BLaER1 treated with 17β-estradiol and CSF1 and Interleukin-3, amounts not matched to agents 10 nM and 100 nM (cell line): ENCODE data around the gene MINDY4B.

Source experiments
- H3K27ac ChIP-seq, 11 experiments: shearing (Covaris generic); formaldehyde crosslinking; 2 replicates each; pipeline ENCODE4 v1.8.1; 2022
- H3K27me3 ChIP-seq, 11 experiments: shearing (Covaris generic); formaldehyde crosslinking; 2 replicates each; pipeline ENCODE4 v1.8.1; 2022
- H3K36me3 ChIP-seq, 11 experiments: shearing (Covaris generic); formaldehyde crosslinking; 2 replicates each; pipeline ENCODE4 v1.8.1; 2022
- H3K4me1 ChIP-seq, 10 experiments: shearing (Covaris generic); formaldehyde crosslinking; 2 replicates each; pipeline ENCODE4 v1.8.1; 2022
- H3K4me2 ChIP-seq, 11 experiments: shearing (Covaris generic); formaldehyde crosslinking; 2 replicates each; pipeline ENCODE4 v1.8.1; 2022
- H3K4me3 ChIP-seq, 10 experiments: shearing (Covaris generic); formaldehyde crosslinking; 2 replicates each; pipeline ENCODE4 v1.8.1; 2022
- H3K9ac ChIP-seq, 11 experiments: shearing (Covaris generic); formaldehyde crosslinking; 2 replicates each; pipeline ENCODE4 v1.8.1; 2022
- H3K9me3 ChIP-seq, 11 experiments: shearing (Covaris generic); formaldehyde crosslinking; replicated peaks in 1 of 11; 2 replicates each; pipeline ENCODE4 v1.8.1; 2022
- H4K20me1 ChIP-seq, 11 experiments: shearing (Covaris generic); formaldehyde crosslinking; 2 replicates each; pipeline ENCODE4 v1.8.1; 2022
- Cebpa-rat ChIP-seq, 11 experiments: shearing (Covaris generic); IDR thresholded peaks; 2 replicates each; pipeline ENCODE4 v1.8.1; 2022

MINDY4B gene

GRCh38 chr3:150906461-150906860, 1.2 kb upstream of the MINDY4B start:
- Histone ChIP-seq H3K9ac (no peak overlapping the region), H3K27ac (no peak overlapping the region), H3K4me2 (no peak overlapping the region), H3K36me3 (no peaks in the 10 kb centered on the region), H3K27me3 (no peaks in the 10 kb centered on the region), H3K4me1 (peaks cover 0 to 4% (median 0%) of the 10 kb centered on the region in 10 experiments; a peak in 2 of 20 replicates), H4K20me1 (no peaks in the 10 kb centered on the region), H3K9me3 (no peaks in the 10 kb centered on the region), H3K4me3 (no peak overlapping the region)
- no peak for TF ChIP-seq Cebpa-rat (IDR thresholded peaks at IDR 0.05)

GRCh38 chr3:150905746-150906145, 507 bp upstream of the MINDY4B start:
- TF ChIP-seq Cebpa-rat (IDR thresholded peaks at IDR 0.05) = no peak
- no peak overlapping the region for H3K4me2 ChIP-seq
- no peaks in the 10 kb centered on the region for H3K9me3 ChIP-seq
- H3K36me3 ChIP-seq = no peaks in the 10 kb centered on the region
- no peaks in the 10 kb centered on the region for H4K20me1 ChIP-seq
- H3K27ac ChIP-seq = no peak overlapping the region
- H3K4me3 ChIP-seq = no peak overlapping the region
- no peaks in the 10 kb centered on the region for H3K4me1 ChIP-seq
- H3K27me3 ChIP-seq = no peaks in the 10 kb centered on the region
- H3K9ac ChIP-seq = no peak overlapping the region

- no peaks in the 10 kb centered on the region for H3K27me3 ChIP-seq
- H3K4me1 ChIP-seq = peaks cover 0 to 16% (median 8%) of the 10 kb centered on the region in 10 experiments; a peak in 16 of 20 replicates
- no peak overlapping the region for H3K4me2 ChIP-seq
- no peak overlapping the region for H3K9ac ChIP-seq
- no peak overlapping the region for H3K27ac ChIP-seq
- no peaks in the 10 kb centered on the region for H4K20me1 ChIP-seq
- no peaks in the 10 kb centered on the region for H3K36me3 ChIP-seq
- TF ChIP-seq Cebpa-rat (IDR thresholded peaks at IDR 0.05) = no peak
- H3K9me3 ChIP-seq = no peaks in the 10 kb centered on the region
- H3K4me3 ChIP-seq = no peak overlapping the region
These were observed 2.3 kb downstream of the MINDY4B start for GRCh38 chr3:150902988-150903387.

DNA sequence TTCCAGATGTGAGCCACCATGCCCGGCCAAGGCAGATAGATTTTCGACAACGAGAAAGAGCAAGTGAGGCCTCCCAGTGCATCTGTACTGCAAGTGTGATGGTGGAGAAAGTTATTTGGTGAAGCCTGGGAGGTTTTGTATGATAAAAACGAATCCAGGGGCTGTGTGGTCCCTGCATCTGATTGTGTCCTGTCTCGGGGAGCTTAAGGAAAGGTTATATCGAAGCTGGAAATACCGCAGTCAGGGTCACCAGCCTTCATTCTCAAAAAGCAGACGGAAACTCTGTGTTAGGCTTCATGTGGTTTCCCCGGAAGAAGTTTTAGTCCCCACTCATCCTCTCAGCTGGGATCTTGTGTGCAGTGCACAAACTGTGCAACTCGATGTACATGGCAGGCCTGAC, 3.4 kb downstream of the MINDY4B start:
- no peaks in the 10 kb centered on the region for H3K27me3 ChIP-seq
- H3K4me3 ChIP-seq = no peak overlapping the region
- no peak overlapping the region for H3K9ac ChIP-seq
- TF ChIP-seq Cebpa-rat (IDR thresholded peaks at IDR 0.05) = no peak
- H3K36me3 ChIP-seq = no peaks in the 10 kb centered on the region
- H3K4me1 ChIP-seq = peaks cover 0 to 16% (median 8%) of the 10 kb centered on the region in 10 experiments; a peak in 16 of 20 replicates
- no peak overlapping the region for H3K27ac ChIP-seq
- no peaks in the 10 kb centered on the region for H3K9me3 ChIP-seq
- no peaks in the 10 kb centered on the region for H4K20me1 ChIP-seq
- H3K4me2 ChIP-seq = no peak overlapping the region

DNA sequence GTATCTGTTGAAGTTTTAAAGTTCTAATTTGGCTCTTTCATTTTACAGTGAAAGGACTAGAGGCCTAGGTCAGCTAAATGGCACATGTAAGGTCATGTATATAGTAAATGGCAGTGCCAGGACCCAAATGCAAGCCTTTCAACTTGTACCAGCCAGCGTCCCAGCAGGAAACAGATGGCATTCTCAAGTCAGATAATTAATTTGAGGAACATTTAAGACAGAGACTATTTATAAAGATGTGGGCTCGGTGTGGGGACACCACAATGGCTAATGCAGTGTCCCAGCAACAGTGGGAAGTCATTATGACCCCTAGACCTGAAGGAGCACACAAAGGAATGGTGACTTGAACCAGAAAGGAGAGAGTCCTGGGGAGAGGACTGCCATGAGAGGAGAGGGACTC, 6.1 kb downstream of the MINDY4B start:
- peak overlapping the region in 3 of 11 experiments; percentile 36 to 57 (median 48); a peak in 6 of 22 replicates for H3K27ac ChIP-seq
- H4K20me1 ChIP-seq = no peaks in the 10 kb centered on the region
- H3K4me2 ChIP-seq = peak overlapping the region; percentile 1 to 69 (median 34); a peak in 19 of 22 replicates
- no peaks in the 10 kb centered on the region for H3K36me3 ChIP-seq
- H3K27me3 ChIP-seq = no peaks in the 10 kb centered on the region
- H3K9ac ChIP-seq = no peak overlapping the region
- H3K9me3 ChIP-seq = no peaks in the 10 kb centered on the region
- no peak for TF ChIP-seq Cebpa-rat (IDR thresholded peaks at IDR 0.05)
- H3K4me1 ChIP-seq = peaks cover 0 to 16% (median 8%) of the 10 kb centered on the region in 10 experiments; a peak in 16 of 20 replicates
- H3K4me3 ChIP-seq = no peak overlapping the region

GRCh38 chr3:150898046-150898754, 7.0 kb downstream of the MINDY4B start:
- Histone ChIP-seq H3K27ac (0 out of 22 replicates have a peak overlapping the region, but pooled peaks of 2 of the 11 experiments have one; percentile 36 to 57), H3K4me1 (peaks cover 0 to 16% (median 8%) of the 10 kb centered on the region in 10 experiments; a peak in 16 of 20 replicates), H3K9me3 (no peaks in the 10 kb centered on the region), H3K9ac (no peak overlapping the region), H3K36me3 (no peaks in the 10 kb centered on the region), H3K4me2 (no peak overlapping the region), H4K20me1 (no peaks in the 10 kb centered on the region), H3K4me3 (no peak overlapping the region), H3K27me3 (no peaks in the 10 kb centered on the region)
- TF ChIP-seq Cebpa-rat (IDR thresholded peaks at IDR 0.05) = no peak

GRCh38 chr3:150897592-150897991, 7.6 kb downstream of the MINDY4B start:
- peaks cover 0 to 16% (median 8%) of the 10 kb centered on the region in 10 experiments; a peak in 16 of 20 replicates for H3K4me1 ChIP-seq
- H3K9ac ChIP-seq = no peak overlapping the region
- H3K27ac ChIP-seq = no peak overlapping the region
- no peak overlapping the region for H3K4me3 ChIP-seq
- no peaks in the 10 kb centered on the region for H3K27me3 ChIP-seq
- no peaks in the 10 kb centered on the region for H3K9me3 ChIP-seq
- TF ChIP-seq Cebpa-rat (IDR thresholded peaks at IDR 0.05) = no peak
- H3K4me2 ChIP-seq = no peak overlapping the region
- H3K36me3 ChIP-seq = no peaks in the 10 kb centered on the region
- H4K20me1 ChIP-seq = no peaks in the 10 kb centered on the region

DNA sequence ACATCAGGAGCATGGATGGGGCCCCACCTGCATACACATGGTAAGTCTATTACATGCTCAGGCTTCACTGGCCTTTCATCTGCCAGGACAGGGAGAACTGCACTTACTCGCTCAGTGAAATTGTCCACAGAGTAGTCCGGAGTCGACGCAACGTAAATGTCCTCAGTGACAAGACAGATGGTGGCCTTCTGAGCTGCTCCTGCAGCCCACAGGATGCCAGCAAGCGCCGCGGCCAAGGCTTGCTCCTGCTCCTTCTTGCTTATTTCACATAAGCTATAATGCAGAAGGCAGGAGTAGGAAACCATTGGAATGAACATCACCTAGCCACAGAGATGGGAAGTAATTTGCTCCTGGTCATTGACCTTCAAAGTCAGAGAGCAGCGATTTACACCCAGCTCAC, 14.4 kb downstream of the MINDY4B start:
- Histone ChIP-seq H3K27ac (peak overlapping the region in 8 of 11 experiments; percentile 16 to 83 (median 58); a peak in 13 of 22 replicates), H3K4me1 (peaks cover 0 to 39% (median 17%) of the 10 kb centered on the region in 10 experiments; a peak in 12 of 20 replicates), H3K4me3 (peak overlapping the region in 1 of 10 experiments; percentile 11; a peak in 1 of 20 replicates), H3K4me2 (peak overlapping the region in 7 of 11 experiments; percentile 9 to 82 (median 75); a peak in 12 of 22 replicates), H3K27me3 (no peaks in the 10 kb centered on the region), H3K9me3 (peaks cover 0 to 12% (median 0%) of the 10 kb centered on the region in 11 experiments; a peak in 1 of 22 replicates), H3K36me3 (no peaks in the 10 kb centered on the region), H4K20me1 (no peaks in the 10 kb centered on the region), H3K9ac (peak overlapping the region in 4 of 11 experiments; percentile 21 to 68 (median 56); a peak in 7 of 22 replicates)
- TF ChIP-seq Cebpa-rat (IDR thresholded peaks at IDR 0.05) = no peak

DNA sequence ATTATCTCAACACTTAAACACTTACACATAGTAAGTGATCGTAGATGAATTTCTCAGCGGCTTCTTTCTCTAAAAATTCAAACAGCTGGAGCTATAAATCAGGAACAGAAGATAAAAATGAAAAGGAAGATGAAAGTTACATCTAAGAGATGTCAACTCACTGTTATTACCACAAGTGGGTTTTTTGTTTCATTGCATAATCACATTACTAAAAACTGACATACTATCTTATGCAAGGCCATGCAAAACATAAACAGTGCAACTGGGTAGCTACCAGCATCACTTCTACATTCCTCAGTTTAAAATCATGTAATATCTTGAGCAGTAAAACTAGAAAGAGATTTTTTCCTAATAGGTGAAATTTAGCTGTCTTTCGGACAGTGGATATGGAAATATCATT, 14.9 kb downstream of the MINDY4B start:
- Histone ChIP-seq H3K4me3 (0 out of 20 replicates have a peak overlapping the region, but pooled peaks of 1 of the 10 experiments have one; percentile 11), H4K20me1 (no peaks in the 10 kb centered on the region), H3K27ac (peak overlapping the region in 8 of 11 experiments; percentile 16 to 83 (median 58); a peak in 14 of 22 replicates), H3K4me2 (peak overlapping the region in 7 of 11 experiments; percentile 9 to 82 (median 75); a peak in 12 of 22 replicates), H3K9me3 (peaks cover 0 to 12% (median 0%) of the 10 kb centered on the region in 11 experiments; a peak in 1 of 22 replicates), H3K4me1 (peaks cover 0 to 39% (median 17%) of the 10 kb centered on the region in 10 experiments; a peak in 12 of 20 replicates), H3K9ac (peak overlapping the region in 4 of 11 experiments; percentile 38 to 68 (median 60); a peak in 7 of 22 replicates), H3K27me3 (no peaks in the 10 kb centered on the region), H3K36me3 (no peaks in the 10 kb centered on the region)
- TF ChIP-seq Cebpa-rat (IDR thresholded peaks at IDR 0.05) = peak in 2 of 11 experiments; percentile 55 to 56; a peak in 2 of 22 replicates
